Measurements from ENCODE around the gene SHKBP1. TPM values are rescaled to one million over a fixed set of nuclear protein-coding genes. Genes with fewer than 3 reads are reported as not detected.

Gene SHKBP1
- total and polyA plus RNA-seq, 2 of the 8 experiments (the other 6 are each of a cell fraction or from before 2014, with no cell fraction given): 74.6 to 98.8 TPM

- Histone ChIP-seq H2BK5ac (ENCODE audit: low read depth, low read length) (no peak overlapping the region), H2AK5ac (ENCODE audit: low read depth, low read length) (no peak overlapping the region), H2BK12ac (ENCODE audit: low read depth, low read length) (no peak overlapping the region), H3K4ac (replicated peaks; ENCODE audit: insufficient read length, low read depth, low read length) (no peak overlapping the region), H4K20me1 (replicated peaks in 1 of 2; ENCODE audit: control insufficient read depth in 1 of 2, insufficient read depth in 2 of 2, low read length in 2 of 2) (peaks cover 0 to 2% of the 10 kb centered on the region in 2 experiments), H4K8ac (ENCODE audit: extremely low read depth, insufficient read depth, low read length) (no peak overlapping the region), H3K23me2 (ENCODE audit: low read depth, low read length) (no peaks in the 10 kb centered on the region), H3K27ac (ENCODE audit: low read depth, low read length) (no peak overlapping the region), H3K4me3 (ENCODE audit: extremely low read depth in 1 of 4, insufficient read depth in 2 of 4, low read depth in 3 of 4, low read length in 4 of 4) (no peak overlapping the region), H3K14ac (ENCODE audit: insufficient read length) (no peak overlapping the region), H2BK20ac (ENCODE audit: low read length) (no peak overlapping the region; the same call in 1 of the 2 replicates), H2BK15ac (ENCODE audit: low read length) (no peak overlapping the region), H3K23ac (ENCODE audit: insufficient read length) (no peak overlapping the region), H3K9me3 (ENCODE audit: insufficient read depth in 2 of 2, low read depth in 1 of 2, low read length in 1 of 2) (no peaks in the 10 kb centered on the region), H4K91ac (replicated peaks; ENCODE audit: insufficient read length, low read length) (no peak overlapping the region), H3K9ac (replicated peaks in 1 of 4; ENCODE audit: extremely low read depth in 1 of 4, low read depth in 3 of 4, low read length in 3 of 4) (no peak overlapping the region), H2BK120ac (replicated peaks; ENCODE audit: low read depth, low read length) (no peak overlapping the region), H2AFZ (ENCODE audit: low read length) (no peak overlapping the region), H3K18ac (ENCODE audit: extremely low read depth, low read length) (peak overlapping the region; percentile 60; the same call in 1 of the 2 replicates), H3K4me1 (replicated peaks in 1 of 4; ENCODE audit: control insufficient read depth in 3 of 4, insufficient read depth in 4 of 4, low read length in 3 of 4) (peaks cover 0 to 9% (median 4%) of the 10 kb centered on the region in 4 experiments; a peak in 5 of 7 replicates), H3K79me1 (ENCODE audit: low read depth, low read length) (no peaks in the 10 kb centered on the region), H3K4me2 (ENCODE audit: insufficient read depth in 1 of 2, low read depth in 2 of 2, low read length in 2 of 2) (peak overlapping the region in 1 of 2 experiments; percentile 1; a peak in 1 of 4 replicates), H3K36me3 (ENCODE audit: control insufficient read depth in 2 of 4, insufficient read depth in 4 of 4, low read length in 3 of 4) (peaks cover 0 to 10% (median 3%) of the 10 kb centered on the region in 4 experiments; a peak in 2 of 8 replicates), H3K27me3 (replicated peaks in 1 of 4; ENCODE audit: control insufficient read depth in 3 of 4, extremely low read depth in 1 of 4, insufficient read depth in 3 of 4, low read length in 3 of 4) (peaks cover 0 to 13% (median 8%) of the 10 kb centered on the region in 4 experiments; a peak in 3 of 7 replicates), H3K79me2 (ENCODE audit: control insufficient read depth in 1 of 2, insufficient read depth in 2 of 2, low read length in 2 of 2) (no peaks in the 10 kb centered on the region), H4K5ac (ENCODE audit: insufficient read length, low read depth, low read length) (no peak overlapping the region), H3K56ac (replicated peaks; ENCODE audit: insufficient read length, low read depth, low read length) (no peak overlapping the region)
- DNase-seq (ENCODE audit: low read depth in 1 of 2, low spot score in 2 of 2) (no peak), FAIRE-seq (no peak)
- ChIA-PET POLR2A (ENCODE audit: partially characterized antibody) (interaction anchor here (1.6 to 2.4 kb wide), 2 partner anchors 8 to 28 kb away, joined by 3 to 8 read pairs; no protein-coding TSS in a partner anchor), CTCF (ENCODE audit: partially characterized antibody) (interaction anchor here (0.6 to 4.9 kb wide), 6 partner anchors 8 to 319 kb away, joined by 3 to 100 read pairs (median 32); partner anchors contain the start of gene LTBP4)
- TF ChIP-seq, protein P1, sequence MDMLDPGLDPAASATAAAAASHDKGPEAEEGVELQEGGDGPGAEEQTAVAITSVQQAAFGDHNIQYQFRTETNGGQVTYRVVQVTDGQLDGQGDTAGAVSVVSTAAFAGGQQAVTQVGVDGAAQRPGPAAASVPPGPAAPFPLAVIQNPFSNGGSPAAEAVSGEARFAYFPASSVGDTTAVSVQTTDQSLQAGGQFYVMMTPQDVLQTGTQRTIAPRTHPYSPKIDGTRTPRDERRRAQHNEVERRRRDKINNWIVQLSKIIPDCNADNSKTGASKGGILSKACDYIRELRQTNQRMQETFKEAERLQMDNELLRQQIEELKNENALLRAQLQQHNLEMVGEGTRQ (IDR thresholded peaks at IDR 0.05; ENCODE audit: low read length): peak; percentile 60
- TF ChIP-seq, protein P2, sequence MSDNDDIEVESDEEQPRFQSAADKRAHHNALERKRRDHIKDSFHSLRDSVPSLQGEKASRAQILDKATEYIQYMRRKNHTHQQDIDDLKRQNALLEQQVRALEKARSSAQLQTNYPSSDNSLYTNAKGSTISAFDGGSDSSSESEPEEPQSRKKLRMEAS (IDR thresholded peaks at IDR 0.05): no peak
- WGBS, 2 experiments (ENCODE audit: extremely low coverage in 1 of 2, insufficient coverage in 1 of 2, insufficient read length in 1 of 2, insufficient replicate concordance in 2 of 2, low coverage in 1 of 2, low lambda C conversion rate in 2 of 2, missing lambda C conversion rate in 1 of 2): 59% methylated on average over 3 of the region's 3 CpGs; no CpG with 5 or more reads in 1 of the 2 experiments
Measured at GRCh38 chr19:40632311-40633036, 55.8 kb downstream of the SHKBP1 start.
